Measurements from ENCODE around the gene CNST.
"Not testable (repeated sequence)": the region's sequence is repeated elsewhere in the genome, so short reads cannot be mapped to it uniquely, and the experiment has no call there.

CNST gene

GRCh38 chr1:246602194-246602593, 35.9 kb downstream of the CNST start:
- H3K9me3 ChIP-seq (ENCODE audit: insufficient read depth, low read depth, low read length) = no peaks in the 10 kb centered on the region
- H3K4me1 ChIP-seq (ENCODE audit: insufficient read depth, low read length) = no peaks in the 10 kb centered on the region
- H3K27me3 ChIP-seq (ENCODE audit: insufficient read depth, low read length) = no peaks in the 10 kb centered on the region
- no peak overlapping the region for H3K9ac ChIP-seq (ENCODE audit: low read depth, low read length)
- H3K36me3 ChIP-seq (ENCODE audit: insufficient read depth, low read length) = no peaks in the 10 kb centered on the region
- no peak overlapping the region for H3K27ac ChIP-seq (ENCODE audit: low read depth, low read length)
- H3K4me3 ChIP-seq (ENCODE audit: low read length) = no peak overlapping the region
- 99% methylated on average over 3 of the region's 3 CpGs for WGBS

GRCh38 chr1:246605231-246605630, 39.0 kb downstream of the CNST start:
- not testable (repeated sequence) for H3K27ac ChIP-seq (ENCODE audit: low read depth, low read length); H3K9me3 ChIP-seq (ENCODE audit: insufficient read depth, low read depth, low read length); H3K36me3 ChIP-seq (ENCODE audit: insufficient read depth, low read length); H3K27me3 ChIP-seq (ENCODE audit: insufficient read depth, low read length); H3K9ac ChIP-seq (ENCODE audit: low read depth, low read length); H3K4me3 ChIP-seq (ENCODE audit: low read length); H3K4me1 ChIP-seq (ENCODE audit: insufficient read depth, low read length)
- WGBS = 97% methylated on average over 19 of the region's 19 CpGs

- Histone ChIP-seq H3K36me3 (ENCODE audit: insufficient read depth, low read length) (no peaks in the 10 kb centered on the region), H3K9ac (ENCODE audit: low read depth, low read length) (no peak overlapping the region), H3K27me3 (ENCODE audit: insufficient read depth, low read length) (no peaks in the 10 kb centered on the region), H3K27ac (ENCODE audit: low read depth, low read length) (no peak overlapping the region), H3K9me3 (ENCODE audit: insufficient read depth, low read depth, low read length) (no peaks in the 10 kb centered on the region), H3K4me3 (ENCODE audit: low read length) (no peak overlapping the region), H3K4me1 (ENCODE audit: insufficient read depth, low read length) (peaks cover 10% of the 10 kb centered on the region; the same call in 1 of the 2 replicates)
- WGBS = 90% methylated on average over 19 of the region's 19 CpGs
Measured at GRCh38 chr1:246607462-246607861, 41.2 kb downstream of the CNST start.

- Histone ChIP-seq H3K4me3 (ENCODE audit: low read length) (no peak overlapping the region), H3K4me1 (ENCODE audit: insufficient read depth, low read length) (peaks cover 10% of the 10 kb centered on the region; the same call in 1 of the 2 replicates), H3K9me3 (ENCODE audit: insufficient read depth, low read depth, low read length) (no peaks in the 10 kb centered on the region), H3K27me3 (ENCODE audit: insufficient read depth, low read length) (no peaks in the 10 kb centered on the region), H3K27ac (ENCODE audit: low read depth, low read length) (no peak overlapping the region), H3K9ac (ENCODE audit: low read depth, low read length) (no peak overlapping the region), H3K36me3 (ENCODE audit: insufficient read depth, low read length) (no peaks in the 10 kb centered on the region)
- WGBS = 86% methylated on average over 18 of the region's 18 CpGs
Measured at GRCh38 chr1:246608616-246609376, 42.5 kb downstream of the CNST start.

GRCh38 chr1:246609632-246610031, 43.4 kb downstream of the CNST start:
- H3K36me3 ChIP-seq (ENCODE audit: insufficient read depth, low read length) = no peaks in the 10 kb centered on the region
- H3K4me1 ChIP-seq (ENCODE audit: insufficient read depth, low read length) = peaks cover 10% of the 10 kb centered on the region; the same call in 1 of the 2 replicates
- H3K27ac ChIP-seq (ENCODE audit: low read depth, low read length) = no peak overlapping the region
- H3K4me3 ChIP-seq (ENCODE audit: low read length) = no peak overlapping the region
- H3K9ac ChIP-seq (ENCODE audit: low read depth, low read length) = no peak overlapping the region
- WGBS = 96% methylated on average over 4 of the region's 4 CpGs
- no peaks in the 10 kb centered on the region for H3K27me3 ChIP-seq (ENCODE audit: insufficient read depth, low read length)
- no peaks in the 10 kb centered on the region for H3K9me3 ChIP-seq (ENCODE audit: insufficient read depth, low read depth, low read length)

GRCh38 chr1:246613096-246613758, 47.0 kb downstream of the CNST start:
- peaks cover 11% of the 10 kb centered on the region for H3K4me1 ChIP-seq (ENCODE audit: insufficient read depth, low read length)
- H3K36me3 ChIP-seq (ENCODE audit: insufficient read depth, low read length) = no peaks in the 10 kb centered on the region
- no peaks in the 10 kb centered on the region for H3K9me3 ChIP-seq (ENCODE audit: insufficient read depth, low read depth, low read length)
- H3K27me3 ChIP-seq (ENCODE audit: insufficient read depth, low read length) = no peaks in the 10 kb centered on the region
- H3K9ac ChIP-seq (ENCODE audit: low read depth, low read length) = no peak overlapping the region
- WGBS = 92% methylated on average over 6 of the region's 6 CpGs
- H3K4me3 ChIP-seq (ENCODE audit: low read length) = no peak overlapping the region
- H3K27ac ChIP-seq (ENCODE audit: low read depth, low read length) = no peak overlapping the region

- Histone ChIP-seq H3K4me3 (ENCODE audit: low read length) (no peak overlapping the region), H3K4me1 (ENCODE audit: insufficient read depth, low read length) (peaks cover 9% of the 10 kb centered on the region), H3K27ac (ENCODE audit: low read depth, low read length) (no peak overlapping the region), H3K9ac (ENCODE audit: low read depth, low read length) (no peak overlapping the region), H3K36me3 (ENCODE audit: insufficient read depth, low read length) (peaks cover 2% of the 10 kb centered on the region), H3K27me3 (ENCODE audit: insufficient read depth, low read length) (no peaks in the 10 kb centered on the region), H3K9me3 (ENCODE audit: insufficient read depth, low read depth, low read length) (no peaks in the 10 kb centered on the region)
Measured at GRCh38 chr1:246617156-246617555, 50.9 kb downstream of the CNST start.

- 90% methylated on average over 3 of the region's 3 CpGs for WGBS
- Histone ChIP-seq H3K4me1 (ENCODE audit: insufficient read depth, low read length) (peaks cover 9% of the 10 kb centered on the region), H3K9ac (ENCODE audit: low read depth, low read length) (no peak overlapping the region), H3K9me3 (ENCODE audit: insufficient read depth, low read depth, low read length) (no peaks in the 10 kb centered on the region), H3K4me3 (ENCODE audit: low read length) (no peak overlapping the region), H3K27me3 (ENCODE audit: insufficient read depth, low read length) (no peaks in the 10 kb centered on the region), H3K27ac (ENCODE audit: low read depth, low read length) (no peak overlapping the region), H3K36me3 (ENCODE audit: insufficient read depth, low read length) (peaks cover 4% of the 10 kb centered on the region)
Measured at GRCh38 chr1:246617768-246618167, 51.5 kb downstream of the CNST start.

GRCh38 chr1:246618240-246618808, 52.1 kb downstream of the CNST start:
- Histone ChIP-seq H3K9me3 (ENCODE audit: insufficient read depth, low read depth, low read length) (no peaks in the 10 kb centered on the region), H3K27ac (ENCODE audit: low read depth, low read length) (no peak overlapping the region), H3K4me1 (ENCODE audit: insufficient read depth, low read length) (peaks cover 9% of the 10 kb centered on the region), H3K27me3 (ENCODE audit: insufficient read depth, low read length) (no peaks in the 10 kb centered on the region), H3K4me3 (ENCODE audit: low read length) (no peak overlapping the region), H3K36me3 (ENCODE audit: insufficient read depth, low read length) (peaks cover 4% of the 10 kb centered on the region), H3K9ac (ENCODE audit: low read depth, low read length) (no peak overlapping the region)
- WGBS = 71% methylated on average over 4 of the region's 4 CpGs

GRCh38 chr1:246622035-246622652, 55.9 kb downstream of the CNST start:
- H3K9me3 ChIP-seq (ENCODE audit: insufficient read depth, low read depth, low read length) = no peaks in the 10 kb centered on the region
- peaks cover 4% of the 10 kb centered on the region for H3K36me3 ChIP-seq (ENCODE audit: insufficient read depth, low read length)
- peaks cover 9% of the 10 kb centered on the region for H3K4me1 ChIP-seq (ENCODE audit: insufficient read depth, low read length)
- no peak overlapping the region for H3K27ac ChIP-seq (ENCODE audit: low read depth, low read length)
- H3K27me3 ChIP-seq (ENCODE audit: insufficient read depth, low read length) = no peaks in the 10 kb centered on the region
- WGBS = 85% methylated on average over 8 of the region's 8 CpGs
- no peak overlapping the region for H3K4me3 ChIP-seq (ENCODE audit: low read length)
- no peak overlapping the region for H3K9ac ChIP-seq (ENCODE audit: low read depth, low read length)

- WGBS = 91% methylated on average over 5 of the region's 5 CpGs
- no peak overlapping the region for H3K9ac ChIP-seq (ENCODE audit: low read depth, low read length)
Measured at GRCh38 chr1:246624091-246624490, 57.8 kb downstream of the CNST start.

More at GRCh38 chr1:246624091-246624490, 57.8 kb downstream of the CNST start:
- Histone ChIP-seq H3K27me3 (ENCODE audit: insufficient read depth, low read length) (no peaks in the 10 kb centered on the region), H3K36me3 (ENCODE audit: insufficient read depth, low read length) (peaks cover 4% of the 10 kb centered on the region), H3K9me3 (ENCODE audit: insufficient read depth, low read depth, low read length) (no peaks in the 10 kb centered on the region), H3K4me1 (ENCODE audit: insufficient read depth, low read length) (no peaks in the 10 kb centered on the region), H3K4me3 (ENCODE audit: low read length) (no peak overlapping the region), H3K27ac (ENCODE audit: low read depth, low read length) (no peak overlapping the region)

Data from HUES64 (cell line).